GM18499 (cell line): Measurements from ENCODE around the gene KRT83.
"Not testable (repeated sequence)": the region's sequence is repeated elsewhere in the genome, so short reads cannot be mapped to it uniquely, and the experiment has no call there.

Experiments used
- ATAC-seq: cut with Tn5 transposase; IDR thresholded peaks from one replicate; pipeline ENCODE4 v1.9.1; 2021; ENCODE audit warnings: moderate number of reproducible peaks; ENCODE audit not compliant: insufficient read depth, unreplicated experiment

Gene KRT83

DNA sequence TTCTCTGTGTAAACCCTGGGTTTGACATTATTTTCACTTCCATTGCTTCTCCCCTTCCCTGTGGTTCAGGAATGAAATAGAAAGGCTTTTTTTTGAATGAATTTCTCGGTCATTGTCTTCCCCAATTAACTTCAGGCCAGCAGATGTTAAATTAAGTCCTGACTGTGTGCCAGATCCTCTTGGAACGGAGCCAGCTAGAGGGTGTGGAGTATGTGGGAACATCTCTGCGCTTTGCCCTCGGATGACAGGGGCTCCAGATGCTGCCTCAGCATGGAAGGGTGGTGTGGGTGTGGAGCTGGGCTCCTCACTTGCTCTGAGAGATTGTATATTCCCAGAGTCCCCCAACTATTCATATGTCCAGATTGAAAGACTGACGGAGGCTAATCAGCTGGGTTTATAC is 33.0 kb upstream of the KRT83 start:
- ATAC-seq: no peak

DNA sequence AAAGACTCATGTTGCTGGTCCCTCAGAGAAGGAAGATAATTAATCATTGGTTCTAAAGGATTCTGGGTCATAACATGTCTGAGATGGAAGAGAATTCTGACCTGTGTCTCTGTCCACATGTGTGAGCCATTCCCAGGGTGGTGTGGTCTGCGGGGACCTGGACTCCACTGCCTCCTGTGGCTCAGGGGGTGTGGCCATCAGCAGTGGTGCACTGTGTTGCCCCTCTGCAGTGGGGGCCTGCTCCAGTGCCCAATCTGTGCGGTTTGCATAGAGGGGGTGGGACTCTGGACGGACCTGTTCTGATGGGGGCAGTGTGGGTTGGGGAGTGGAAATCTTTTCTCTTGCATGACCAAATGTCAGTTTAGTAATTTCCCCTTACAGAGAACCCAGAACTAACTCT is 32.6 kb upstream of the KRT83 start:
- ATAC-seq: no peak

DNA sequence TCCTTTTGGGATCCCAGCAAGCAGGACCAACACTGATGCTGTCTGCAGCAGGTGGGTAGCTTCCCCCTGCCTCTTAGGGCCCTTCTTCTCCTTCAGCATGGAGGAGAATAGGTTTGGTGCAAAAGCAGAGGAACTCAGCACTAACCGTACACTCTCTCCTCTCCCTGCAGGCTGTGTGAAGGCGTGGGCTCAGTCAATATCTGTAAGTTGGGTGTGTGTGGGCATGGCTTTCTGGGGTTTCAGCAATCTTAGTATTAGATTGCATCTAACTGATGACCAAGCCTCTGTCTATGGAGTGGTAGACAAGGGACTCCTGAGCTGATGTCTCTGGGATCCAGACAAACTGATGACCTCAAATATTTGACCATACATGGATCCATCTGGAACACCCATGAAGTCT is 31.8 kb upstream of the KRT83 start:
- no peak for ATAC-seq

GRCh38 chr12:52351196-52352059 is 30.2 kb upstream of the KRT83 start:
- no peak for ATAC-seq

DNA sequence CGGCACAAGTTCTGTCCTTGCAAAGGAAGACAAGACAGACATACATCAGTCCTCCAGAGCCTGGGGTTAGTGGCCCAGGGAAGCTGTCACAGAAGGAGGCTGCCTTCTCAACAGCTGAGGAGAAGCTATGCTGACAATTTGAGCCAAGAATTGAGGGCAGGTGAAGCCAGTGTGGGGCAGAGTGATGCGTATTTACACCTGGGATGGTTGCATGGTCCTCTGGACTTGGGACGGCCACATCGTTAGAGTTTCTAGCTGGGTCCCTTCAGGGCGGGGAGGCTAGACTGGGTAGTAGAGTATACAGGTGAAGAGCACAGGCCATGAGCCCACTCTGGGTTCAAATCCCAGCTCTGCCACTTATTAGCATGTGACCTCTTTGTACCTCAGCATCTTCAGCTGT is 29.6 kb upstream of the KRT83 start:
- ATAC-seq: no peak

GRCh38 chr12:52350021-52350620 is 28.9 kb upstream of the KRT83 start:
- no peak for ATAC-seq

- ATAC-seq: no peak
These were observed 28.0 kb upstream of the KRT83 start for GRCh38 chr12:52349196-52349595.

GRCh38 chr12:52347551-52348510 is 26.6 kb upstream of the KRT83 start:
- ATAC-seq: no peak

GRCh38 chr12:52347016-52347415 is 25.8 kb upstream of the KRT83 start:
- ATAC-seq: no peak

- no peak for ATAC-seq
These were observed 25.4 kb upstream of the KRT83 start for GRCh38 chr12:52346593-52346992.

- not testable (repeated sequence) for ATAC-seq
These were observed 23.8 kb upstream of the KRT83 start for GRCh38 chr12:52345041-52345440.

DNA sequence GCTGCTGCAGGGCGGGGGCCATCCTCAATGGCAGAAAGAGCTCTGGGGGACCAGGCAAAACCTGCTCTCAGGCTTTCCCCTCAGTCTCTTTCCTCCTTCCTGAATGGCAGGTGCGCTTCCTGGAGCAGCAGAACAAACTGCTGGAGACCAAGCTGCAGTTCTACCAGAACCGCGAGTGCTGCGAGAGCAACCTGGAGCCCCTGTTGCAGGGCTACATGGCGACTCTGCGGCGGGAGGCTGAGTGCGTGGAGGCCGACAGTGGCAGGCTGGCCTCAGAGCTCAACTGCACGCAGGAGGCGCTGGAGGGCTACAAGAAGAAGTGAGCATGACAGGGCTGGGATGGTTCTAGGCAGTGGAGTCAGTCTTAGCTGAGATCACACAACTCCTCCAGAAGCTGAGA is 22.9 kb upstream of the KRT83 start:
- no peak for ATAC-seq

DNA sequence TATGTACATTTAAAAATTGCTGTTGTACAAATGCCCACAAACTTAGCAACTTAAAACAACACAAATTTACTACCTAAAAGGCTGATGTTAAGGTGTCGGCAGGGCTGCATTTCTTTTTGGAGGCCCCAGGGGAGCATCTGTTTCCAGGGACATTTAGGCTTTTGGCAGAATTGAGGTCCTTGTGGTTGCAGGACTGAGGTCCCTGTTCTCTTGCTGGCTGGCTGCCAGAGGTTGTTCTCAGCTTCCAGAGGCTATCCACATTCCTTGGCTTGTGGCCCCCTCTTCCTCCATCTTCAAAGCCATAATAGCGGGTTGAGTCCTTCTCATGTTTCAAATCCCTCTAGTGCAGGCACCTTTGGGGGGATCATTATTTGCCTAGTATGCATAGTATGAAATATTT is 22.4 kb upstream of the KRT83 start:
- no peak for ATAC-seq

DNA sequence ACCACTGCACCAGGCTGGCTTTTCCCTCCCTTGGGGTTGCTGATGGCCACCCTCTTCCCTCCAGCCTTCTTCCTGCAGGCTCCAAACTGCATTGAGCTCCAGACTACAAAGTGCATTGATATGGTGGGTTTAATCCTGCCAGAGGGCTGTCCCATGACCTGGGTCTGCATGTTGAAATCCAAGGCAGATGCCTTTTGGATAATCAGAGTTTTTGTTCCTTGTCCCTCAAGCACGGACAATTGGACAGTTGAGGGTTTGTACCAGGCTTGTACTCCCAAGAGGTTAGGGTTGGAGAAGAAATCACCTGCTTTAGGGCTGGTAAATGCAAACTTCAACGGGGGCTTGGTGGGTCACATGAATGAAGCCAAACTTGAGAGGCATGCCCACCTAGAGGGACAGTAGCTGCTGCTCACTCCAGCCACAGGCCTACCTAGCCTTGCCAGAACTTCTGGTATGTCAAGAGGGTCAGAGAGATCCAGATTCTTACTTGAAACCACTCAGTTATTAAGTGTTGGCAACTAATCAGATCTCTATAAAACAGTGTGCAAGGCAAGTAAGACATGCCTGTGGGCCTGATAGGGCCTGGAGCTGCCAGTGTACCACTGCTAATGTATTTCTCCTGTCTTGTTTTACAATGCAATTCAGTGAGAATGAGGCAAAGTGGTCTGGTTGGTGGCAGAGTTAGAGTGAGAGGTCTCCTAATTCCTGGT is 21.7 kb upstream of the KRT83 start:
- ATAC-seq: no peak

DNA sequence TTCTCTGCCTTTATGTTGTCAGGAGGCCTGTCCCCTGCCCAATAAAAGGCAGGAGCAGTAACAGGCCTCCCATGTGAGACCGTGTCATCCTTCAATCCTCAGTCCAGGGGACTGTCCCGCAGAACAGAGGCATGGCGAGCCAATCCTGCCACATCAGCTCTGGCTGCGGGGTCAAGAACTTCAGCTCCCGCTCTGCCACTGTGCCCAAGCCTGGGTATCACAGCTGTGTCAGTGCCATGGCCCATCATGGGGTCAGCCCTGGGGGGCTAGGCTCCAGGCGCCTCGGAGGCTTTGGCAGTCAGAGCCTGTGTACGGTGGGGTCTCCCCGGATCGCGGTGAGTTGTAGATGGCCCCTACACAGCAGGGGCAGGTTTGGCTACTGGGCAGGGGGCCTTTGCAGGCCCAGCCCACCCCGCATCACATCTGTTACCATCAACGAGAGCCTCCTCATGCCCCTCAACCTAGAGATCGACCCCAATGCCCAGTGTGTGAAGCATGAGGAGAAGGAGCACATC is 19.9 kb upstream of the KRT83 start:
- ATAC-seq: no peak

DNA sequence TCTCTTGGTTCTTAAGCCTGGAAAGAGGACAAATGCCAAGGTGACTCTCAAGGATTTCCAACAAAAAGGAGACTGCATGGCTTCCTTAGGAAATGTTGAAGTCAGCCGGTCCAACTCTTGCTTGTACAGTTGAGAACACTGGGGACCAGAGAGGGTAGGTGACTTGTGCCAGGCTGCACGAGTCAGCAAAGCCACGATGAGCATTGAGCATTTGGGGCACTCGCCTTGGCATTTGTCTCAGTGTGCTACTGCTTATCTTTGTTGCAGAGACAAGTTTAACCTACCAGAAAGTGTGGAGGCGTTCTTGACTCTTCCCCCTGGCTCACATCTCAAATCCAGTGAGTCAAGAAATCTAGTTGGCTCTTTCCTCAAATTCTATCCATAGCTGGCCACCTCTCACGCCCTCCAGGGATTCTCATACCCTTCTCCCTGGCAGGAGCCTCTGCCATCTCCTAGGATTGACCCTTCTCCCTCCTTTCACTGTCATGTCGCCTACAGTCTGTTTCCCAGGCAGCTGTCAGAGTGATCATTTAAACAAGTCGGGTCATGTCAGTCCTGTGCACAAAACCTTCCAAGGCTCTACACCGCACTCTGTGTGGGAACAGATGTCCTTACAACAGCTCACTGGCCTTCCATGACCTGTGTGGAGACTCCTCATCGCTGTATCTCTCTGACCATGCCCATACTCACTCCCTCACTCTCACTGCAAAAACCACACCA is 17.2 kb upstream of the KRT83 start:
- ATAC-seq: no peak

DNA sequence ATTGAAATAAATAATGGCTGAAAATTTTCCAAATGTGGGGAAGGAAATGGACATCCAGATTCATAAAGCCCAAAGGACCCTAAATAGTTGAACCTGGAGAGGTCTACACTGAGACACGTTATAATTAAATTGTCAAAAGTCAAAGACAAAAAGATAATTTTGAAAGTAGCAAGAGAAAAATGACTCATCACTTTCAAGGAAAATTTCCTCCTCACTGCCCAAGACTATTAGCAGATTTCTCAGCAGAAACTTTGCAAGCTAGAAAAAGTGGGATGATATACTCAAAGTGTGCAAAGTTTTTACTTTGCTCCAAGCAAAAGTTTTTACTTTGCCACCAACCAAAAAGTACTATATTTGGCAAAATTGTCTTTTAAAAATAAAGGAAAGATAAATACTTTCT is 15.9 kb upstream of the KRT83 start:
- no peak for ATAC-seq

- ATAC-seq: no peak
These were observed 15.4 kb upstream of the KRT83 start for GRCh38 chr12:52336641-52337040.

DNA sequence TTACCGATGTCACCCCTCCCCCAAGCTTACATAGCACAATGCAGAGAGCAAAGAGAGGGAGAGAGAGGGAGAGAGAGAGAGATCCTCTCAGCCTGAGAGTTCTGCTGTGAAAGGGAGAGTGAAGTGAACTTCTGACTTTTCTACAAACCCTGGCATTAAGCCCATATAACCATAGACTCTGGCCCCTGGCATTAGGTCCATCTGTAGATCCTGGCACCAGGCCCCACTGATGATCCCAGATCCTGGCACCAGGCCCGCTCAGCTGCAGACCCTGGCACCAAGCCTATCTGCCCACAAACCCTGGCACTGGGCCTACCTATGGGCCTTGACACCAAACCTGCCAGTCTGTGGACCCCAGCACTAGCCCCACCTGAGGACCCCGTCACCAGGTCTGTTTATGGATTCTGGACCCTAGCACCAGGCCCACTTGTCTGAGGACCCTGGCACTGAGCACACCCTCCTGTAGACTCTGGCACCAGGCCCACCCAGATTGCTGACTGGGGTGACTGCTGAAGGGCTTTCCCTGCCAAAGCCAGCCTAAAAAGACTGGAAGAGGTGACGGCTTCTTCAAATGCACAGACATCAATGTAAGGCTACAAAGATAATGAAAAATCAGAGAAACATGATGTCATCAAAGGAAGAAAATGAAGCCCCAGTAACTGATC is 14.5 kb upstream of the KRT83 start:
- ATAC-seq: no peak
